Measurements from ENCODE around the gene SLC49A3. TPM values are rescaled to one million over a fixed set of nuclear protein-coding genes. Genes with fewer than 3 reads are reported as not detected.
"Not testable (repeated sequence)": the region's sequence is repeated elsewhere in the genome, so short reads cannot be mapped to it uniquely, and the experiment has no call there.

Gene SLC49A3
- total and polyA plus RNA-seq, 2 experiments from 2014 or later = 1.3 to 3.7 TPM

DNA sequence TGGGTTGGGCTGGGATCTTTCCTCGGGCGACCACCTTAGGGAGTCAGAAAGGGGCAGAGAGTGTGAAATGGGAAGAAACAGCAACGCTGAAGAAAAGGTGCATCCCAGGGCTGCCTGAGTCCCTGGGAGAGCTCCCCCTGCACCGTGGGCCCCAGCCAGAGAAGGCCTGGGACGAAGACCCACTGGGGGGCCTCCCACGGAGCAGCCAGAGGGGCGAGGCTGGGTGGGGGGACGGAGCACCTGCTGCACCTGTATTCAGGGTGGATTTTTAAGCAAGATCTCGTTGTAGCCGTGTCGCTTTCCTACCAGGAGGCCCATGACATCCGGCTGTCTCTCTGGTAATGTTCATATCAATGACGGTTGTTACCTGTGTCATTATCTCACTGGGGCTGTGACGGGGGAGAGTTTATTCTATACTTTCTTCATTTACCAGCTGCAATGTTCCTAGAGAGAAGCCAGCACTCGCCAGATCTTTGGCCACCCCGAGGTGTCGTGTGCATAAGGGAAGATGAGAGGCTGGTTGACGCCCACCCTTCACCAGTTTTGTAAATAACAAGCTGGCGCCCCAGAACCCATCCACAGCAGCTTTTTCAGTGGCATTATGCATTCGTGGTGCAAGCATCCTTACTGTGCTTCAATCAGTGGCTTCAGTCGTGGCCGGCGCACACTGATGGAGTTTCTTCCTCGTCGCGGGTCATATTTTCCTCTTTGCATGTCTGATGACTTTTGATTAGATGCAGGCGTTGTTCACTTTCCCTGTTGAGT is 11.0 kb upstream of the SLC49A3 start:
- H3K4me1 Mint-ChIP-seq = peaks cover 6% of the 10 kb centered on the region; the same call in 1 of the 3 replicates
- Histone ChIP-seq H3K9me2 (ENCODE audit: insufficient read depth) (no peaks in the 10 kb centered on the region), H2AFZ (no peak overlapping the region), H3K4me1 (ENCODE audit: insufficient read depth) (no peaks in the 10 kb centered on the region), H3K27me3 (ENCODE audit: insufficient read depth) (peaks cover 4% of the 10 kb centered on the region; the same call in 1 of the 2 replicates), H3F3A (replicated peaks; ENCODE audit: low read depth) (no peaks in the 10 kb centered on the region), H3K27ac (ENCODE audit: low read depth) (no peak overlapping the region), H4K20me1 (replicated peaks; ENCODE audit: insufficient read depth) (no peaks in the 10 kb centered on the region), H3K79me2 (replicated peaks; ENCODE audit: insufficient read depth) (no peaks in the 10 kb centered on the region), H3K4me2 (no peak overlapping the region), H3K36me3 (ENCODE audit: insufficient read depth) (no peaks in the 10 kb centered on the region), H3K4me3 (no peak overlapping the region)
- no peak for DNase-seq (ENCODE audit: low spot score)
- ATAC-seq = no peak
- no peak for TF ChIP-seq CREB1 (CRISPR knock-in tag; IDR thresholded peaks at IDR 0.05; ENCODE audit: low read depth)
- TF ChIP-seq, protein P1, sequence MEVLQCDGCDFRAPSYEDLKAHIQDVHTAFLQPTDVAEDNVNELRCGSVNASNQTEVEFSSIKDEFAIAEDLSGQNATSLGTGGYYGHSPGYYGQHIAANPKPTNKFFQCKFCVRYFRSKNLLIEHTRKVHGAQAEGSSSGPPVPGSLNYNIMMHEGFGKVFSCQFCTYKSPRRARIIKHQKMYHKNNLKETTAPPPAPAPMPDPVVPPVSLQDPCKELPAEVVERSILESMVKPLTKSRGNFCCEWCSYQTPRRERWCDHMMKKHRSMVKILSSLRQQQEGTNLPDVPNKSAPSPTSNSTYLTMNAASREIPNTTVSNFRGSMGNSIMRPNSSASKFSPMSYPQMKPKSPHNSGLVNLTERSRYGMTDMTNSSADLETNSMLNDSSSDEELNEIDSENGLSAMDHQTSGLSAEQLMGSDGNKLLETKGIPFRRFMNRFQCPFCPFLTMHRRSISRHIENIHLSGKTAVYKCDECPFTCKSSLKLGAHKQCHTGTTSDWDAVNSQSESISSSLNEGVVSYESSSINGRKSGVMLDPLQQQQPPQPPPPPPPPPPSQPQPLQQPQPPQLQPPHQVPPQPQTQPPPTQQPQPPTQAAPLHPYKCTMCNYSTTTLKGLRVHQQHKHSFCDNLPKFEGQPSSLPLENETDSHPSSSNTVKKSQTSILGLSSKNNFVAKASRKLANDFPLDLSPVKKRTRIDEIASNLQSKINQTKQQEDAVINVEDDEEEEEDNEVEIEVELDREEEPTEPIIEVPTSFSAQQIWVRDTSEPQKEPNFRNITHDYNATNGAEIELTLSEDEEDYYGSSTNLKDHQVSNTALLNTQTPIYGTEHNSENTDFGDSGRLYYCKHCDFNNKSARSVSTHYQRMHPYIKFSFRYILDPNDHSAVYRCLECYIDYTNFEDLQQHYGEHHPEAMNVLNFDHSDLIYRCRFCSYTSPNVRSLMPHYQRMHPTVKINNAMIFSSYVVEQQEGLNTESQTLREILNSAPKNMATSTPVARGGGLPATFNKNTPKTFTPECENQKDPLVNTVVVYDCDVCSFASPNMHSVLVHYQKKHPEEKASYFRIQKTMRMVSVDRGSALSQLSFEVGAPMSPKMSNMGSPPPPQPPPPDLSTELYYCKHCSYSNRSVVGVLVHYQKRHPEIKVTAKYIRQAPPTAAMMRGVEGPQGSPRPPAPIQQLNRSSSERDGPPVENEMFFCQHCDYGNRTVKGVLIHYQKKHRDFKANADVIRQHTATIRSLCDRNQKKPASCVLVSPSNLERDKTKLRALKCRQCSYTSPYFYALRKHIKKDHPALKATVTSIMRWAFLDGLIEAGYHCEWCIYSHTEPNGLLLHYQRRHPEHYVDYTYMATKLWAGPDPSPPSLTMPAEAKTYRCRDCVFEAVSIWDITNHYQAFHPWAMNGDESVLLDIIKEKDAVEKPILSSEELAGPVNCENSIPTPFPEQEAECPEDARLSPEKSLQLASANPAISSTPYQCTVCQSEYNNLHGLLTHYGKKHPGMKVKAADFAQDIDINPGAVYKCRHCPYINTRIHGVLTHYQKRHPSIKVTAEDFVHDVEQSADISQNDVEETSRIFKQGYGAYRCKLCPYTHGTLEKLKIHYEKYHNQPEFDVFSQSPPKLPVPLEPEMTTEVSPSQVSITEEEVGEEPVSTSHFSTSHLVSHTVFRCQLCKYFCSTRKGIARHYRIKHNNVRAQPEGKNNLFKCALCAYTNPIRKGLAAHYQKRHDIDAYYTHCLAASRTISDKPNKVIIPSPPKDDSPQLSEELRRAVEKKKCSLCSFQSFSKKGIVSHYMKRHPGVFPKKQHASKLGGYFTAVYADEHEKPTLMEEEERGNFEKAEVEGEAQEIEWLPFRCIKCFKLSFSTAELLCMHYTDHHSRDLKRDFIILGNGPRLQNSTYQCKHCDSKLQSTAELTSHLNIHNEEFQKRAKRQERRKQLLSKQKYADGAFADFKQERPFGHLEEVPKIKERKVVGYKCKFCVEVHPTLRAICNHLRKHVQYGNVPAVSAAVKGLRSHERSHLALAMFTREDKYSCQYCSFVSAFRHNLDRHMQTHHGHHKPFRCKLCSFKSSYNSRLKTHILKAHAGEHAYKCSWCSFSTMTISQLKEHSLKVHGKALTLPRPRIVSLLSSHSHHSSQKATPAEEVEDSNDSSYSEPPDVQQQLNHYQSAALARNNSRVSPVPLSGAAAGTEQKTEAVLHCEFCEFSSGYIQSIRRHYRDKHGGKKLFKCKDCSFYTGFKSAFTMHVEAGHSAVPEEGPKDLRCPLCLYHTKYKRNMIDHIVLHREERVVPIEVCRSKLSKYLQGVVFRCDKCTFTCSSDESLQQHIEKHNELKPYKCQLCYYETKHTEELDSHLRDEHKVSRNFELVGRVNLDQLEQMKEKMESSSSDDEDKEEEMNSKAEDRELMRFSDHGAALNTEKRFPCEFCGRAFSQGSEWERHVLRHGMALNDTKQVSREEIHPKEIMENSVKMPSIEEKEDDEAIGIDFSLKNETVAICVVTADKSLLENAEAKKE (CRISPR knock-in tag; IDR thresholded peaks at IDR 0.05) = no peak
- TF ChIP-seq, protein P2, sequence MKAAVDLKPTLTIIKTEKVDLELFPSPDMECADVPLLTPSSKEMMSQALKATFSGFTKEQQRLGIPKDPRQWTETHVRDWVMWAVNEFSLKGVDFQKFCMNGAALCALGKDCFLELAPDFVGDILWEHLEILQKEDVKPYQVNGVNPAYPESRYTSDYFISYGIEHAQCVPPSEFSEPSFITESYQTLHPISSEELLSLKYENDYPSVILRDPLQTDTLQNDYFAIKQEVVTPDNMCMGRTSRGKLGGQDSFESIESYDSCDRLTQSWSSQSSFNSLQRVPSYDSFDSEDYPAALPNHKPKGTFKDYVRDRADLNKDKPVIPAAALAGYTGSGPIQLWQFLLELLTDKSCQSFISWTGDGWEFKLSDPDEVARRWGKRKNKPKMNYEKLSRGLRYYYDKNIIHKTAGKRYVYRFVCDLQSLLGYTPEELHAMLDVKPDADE (IDR thresholded peaks at IDR 0.05) = no peak
- no peak for TF ChIP-seq STAT1 (IDR thresholded peaks at IDR 0.05; ENCODE audit: unreplicated experiment)
- no peak overlapping the region for H3K4me3 Mint-ChIP-seq
- 0 out of 3 replicates have a peak, but pooled peaks cover under 1% of the 10 kb centered on the region for H3K36me3 Mint-ChIP-seq (ENCODE audit: low read depth)
- peaks cover 23% of the 10 kb centered on the region for H3K27me3 Mint-ChIP-seq (ENCODE audit: insufficient read depth, low read depth, poor library complexity)
- no peak overlapping the region for H3K27ac Mint-ChIP-seq
- H3K9me3 Mint-ChIP-seq = peaks cover 9% of the 10 kb centered on the region

DNA sequence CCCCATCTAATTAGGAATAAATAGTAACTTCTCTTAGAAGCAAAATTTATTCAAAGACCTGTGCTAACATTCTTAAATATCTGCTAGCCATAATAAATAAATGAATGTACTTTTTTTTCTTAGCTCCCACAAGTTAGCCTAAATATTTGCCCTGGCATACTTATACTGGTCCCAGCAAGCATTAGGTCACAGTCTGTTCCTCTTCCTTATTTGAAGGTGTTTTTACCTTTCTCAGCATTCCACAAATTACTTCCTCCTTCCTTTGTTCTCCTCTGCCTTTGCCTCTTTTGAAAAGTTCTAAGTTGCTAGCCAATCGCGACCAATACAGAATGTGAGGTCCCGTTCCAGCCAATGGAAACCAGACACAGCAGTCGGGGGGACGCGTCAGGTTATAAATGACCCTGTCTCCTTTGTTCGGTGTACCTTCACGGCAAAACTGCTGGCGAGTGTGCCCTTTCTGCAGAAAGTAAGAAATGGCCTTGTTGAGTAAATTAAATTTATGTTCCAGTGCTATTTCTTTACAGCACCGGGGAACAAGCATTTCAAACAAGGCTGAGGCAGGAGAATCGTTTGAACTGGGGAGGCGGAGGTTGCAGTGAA is 5.5 kb upstream of the SLC49A3 start:
- H3K36me3 ChIP-seq (ENCODE audit: insufficient read depth); H2AFZ ChIP-seq; H4K20me1 ChIP-seq (replicated peaks; ENCODE audit: insufficient read depth); H3K4me3 ChIP-seq; H3K27me3 ChIP-seq (ENCODE audit: insufficient read depth); H3K4me1 ChIP-seq (ENCODE audit: insufficient read depth); H3K36me3 Mint-ChIP-seq (ENCODE audit: low read depth); H3K27ac Mint-ChIP-seq; H3K27ac ChIP-seq (ENCODE audit: low read depth); ATAC-seq; H3F3A ChIP-seq (replicated peaks; ENCODE audit: low read depth); H3K79me2 ChIP-seq (replicated peaks; ENCODE audit: insufficient read depth); H3K9me2 ChIP-seq (ENCODE audit: insufficient read depth); H3K4me3 Mint-ChIP-seq; H3K4me2 ChIP-seq: not testable (repeated sequence)
- peaks cover 20% of the 10 kb centered on the region; the same call in 2 of the 3 replicates for H3K4me1 Mint-ChIP-seq
- H3K27me3 Mint-ChIP-seq (ENCODE audit: insufficient read depth, low read depth, poor library complexity) = peaks cover 12% of the 10 kb centered on the region
- H3K9me3 Mint-ChIP-seq = peaks cover 17% of the 10 kb centered on the region
- DNase-seq (ENCODE audit: low spot score) = peak; percentile 50
